GM18508 (cell line): ENCODE results near the gene DNER.
"Not testable (repeated sequence)": the region's sequence is repeated elsewhere in the genome, so short reads cannot be mapped to it uniquely, and the experiment has no call there.

Experiments used
- ATAC-seq: cut with Tn5 transposase; IDR thresholded peaks from one replicate; pipeline ENCODE4 v1.9.1; 2021; ENCODE audit warnings: moderate number of reproducible peaks; ENCODE audit not compliant: insufficient read depth, unreplicated experiment

The DNER gene

DNA sequence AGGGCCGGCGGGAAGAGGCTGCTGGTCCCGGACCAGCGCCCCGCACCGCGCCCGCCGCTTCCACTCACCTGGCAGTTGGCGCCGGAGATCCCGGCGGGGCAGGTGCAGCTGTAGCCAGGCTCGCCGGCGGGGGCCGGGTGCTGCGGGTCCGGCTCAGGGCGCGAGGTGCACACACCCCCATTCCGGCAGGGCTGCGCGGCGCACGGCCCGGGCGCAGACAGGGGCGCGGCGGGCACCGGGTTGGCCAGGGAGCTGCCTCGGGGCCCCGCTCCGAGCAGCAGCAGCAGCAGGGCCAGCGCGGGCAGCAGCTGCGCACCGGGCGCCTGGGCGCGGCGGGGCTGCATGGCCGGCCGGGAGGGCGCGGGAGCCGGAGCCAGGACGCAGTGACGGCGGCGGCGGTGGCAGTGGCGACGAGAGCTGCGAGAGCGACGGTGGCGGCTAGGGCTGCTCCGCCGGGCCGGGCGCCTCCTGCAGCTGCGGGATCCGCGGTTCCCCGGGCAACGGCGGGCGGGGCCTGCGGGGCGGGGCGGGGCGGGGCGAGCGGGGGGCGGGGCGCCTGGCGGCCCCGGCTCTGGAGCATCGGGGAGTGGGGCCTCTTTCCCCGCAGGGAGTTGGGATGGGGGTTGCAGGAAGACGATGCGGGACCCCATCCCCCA is at the start of gene DNER:
DNER (minus strand) TSS at position 476 of the 656 bp plus-strand sequence; CDS start at position 344, 132 bp downstream.
- ATAC-seq, result no peak

GRCh38 chr2:229761663-229762062 is 47.3 kb upstream of the DNER start:
- no peak for ATAC-seq

GRCh38 chr2:229757462-229757861 is 43.1 kb upstream of the DNER start:
- ATAC-seq, result not testable (repeated sequence)

- no peak for ATAC-seq
Observed at GRCh38 chr2:229752970-229753729, 38.8 kb upstream of the DNER start.

DNA sequence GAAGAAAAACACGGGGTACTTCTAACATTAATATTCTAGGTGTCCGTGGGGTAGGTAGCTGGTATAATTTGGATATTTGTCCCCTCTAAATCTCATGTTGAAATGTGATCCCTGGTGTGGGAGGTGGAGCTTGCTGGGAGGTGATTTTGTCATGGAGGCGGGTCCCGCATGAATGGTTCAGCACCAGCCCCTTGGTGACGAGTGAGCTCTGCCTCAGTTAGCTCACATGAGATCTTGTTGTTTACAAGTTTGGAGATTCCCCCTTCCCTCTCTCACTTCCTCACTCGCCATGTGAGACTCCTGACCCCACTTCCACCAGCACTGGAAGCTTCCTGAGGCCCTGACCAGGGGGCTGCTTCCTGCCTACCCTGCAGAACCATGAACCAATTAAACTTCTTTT is 35.4 kb upstream of the DNER start:
- ATAC-seq, result no peak

- ATAC-seq, result no peak
Observed at GRCh38 chr2:229748950-229749349, 34.6 kb upstream of the DNER start.

DNA sequence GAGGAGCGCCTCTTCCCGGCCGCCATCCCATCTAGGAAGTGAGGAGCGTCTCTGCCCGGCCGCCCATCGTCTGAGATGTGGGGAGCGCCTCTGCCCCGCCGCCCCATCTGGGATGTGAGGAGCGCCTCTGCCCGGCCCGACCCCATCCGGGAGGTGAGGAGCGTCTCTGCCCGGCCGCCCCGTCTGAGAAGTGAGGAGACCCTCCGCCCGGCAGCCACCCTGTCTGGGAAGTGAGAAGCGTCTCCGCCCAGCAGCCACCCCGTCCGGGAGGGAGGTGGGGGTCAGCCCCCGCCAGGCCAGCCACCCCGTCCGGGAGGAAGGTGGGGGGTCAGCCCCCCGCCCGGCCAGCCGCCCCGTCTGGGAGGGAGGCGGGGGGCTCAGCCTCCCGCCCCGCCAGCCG is 28.3 kb upstream of the DNER start:
- ATAC-seq, result not testable (repeated sequence)

DNA sequence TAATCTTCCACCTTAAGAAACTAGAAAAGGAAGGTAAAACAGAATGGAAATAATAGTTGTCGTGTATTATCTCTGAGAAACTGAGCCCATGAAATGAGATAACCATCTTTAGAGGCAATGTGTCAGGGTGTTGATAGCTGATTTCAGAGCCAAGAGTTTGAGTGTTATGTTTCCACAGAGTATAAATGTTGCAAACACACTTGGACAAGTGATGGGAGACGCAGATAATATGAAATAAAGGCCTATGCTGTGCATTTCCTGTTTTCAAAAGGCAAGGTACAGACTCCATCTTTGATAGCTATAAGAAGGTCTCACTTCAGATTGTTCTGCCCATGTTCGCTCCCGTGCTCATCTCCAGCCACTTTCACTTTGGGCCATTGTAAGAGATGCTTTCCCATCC is 25.9 kb upstream of the DNER start:
- no peak for ATAC-seq

GRCh38 chr2:229738024-229738625 is 23.8 kb upstream of the DNER start:
- no peak for ATAC-seq

DNA sequence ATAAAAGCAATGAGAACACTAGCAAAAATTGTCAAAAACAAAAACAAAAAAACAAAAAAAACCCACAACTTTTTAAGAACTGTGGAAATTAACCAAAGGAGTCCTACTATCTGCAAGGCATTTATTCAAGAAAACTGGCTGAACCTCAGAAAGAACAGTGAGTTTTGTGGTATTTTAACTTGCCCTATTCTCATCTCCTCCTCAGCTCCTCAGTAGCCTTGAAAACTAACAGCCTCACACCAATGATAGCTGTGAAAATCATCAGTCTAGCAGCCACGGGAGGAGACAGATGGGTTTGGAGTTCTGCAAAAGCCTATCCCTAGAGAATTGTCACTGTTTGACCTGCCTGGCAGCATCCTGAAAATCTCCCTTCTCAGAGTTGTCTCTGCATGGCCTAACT is 20.1 kb upstream of the DNER start:
- ATAC-seq, result no peak

DNA sequence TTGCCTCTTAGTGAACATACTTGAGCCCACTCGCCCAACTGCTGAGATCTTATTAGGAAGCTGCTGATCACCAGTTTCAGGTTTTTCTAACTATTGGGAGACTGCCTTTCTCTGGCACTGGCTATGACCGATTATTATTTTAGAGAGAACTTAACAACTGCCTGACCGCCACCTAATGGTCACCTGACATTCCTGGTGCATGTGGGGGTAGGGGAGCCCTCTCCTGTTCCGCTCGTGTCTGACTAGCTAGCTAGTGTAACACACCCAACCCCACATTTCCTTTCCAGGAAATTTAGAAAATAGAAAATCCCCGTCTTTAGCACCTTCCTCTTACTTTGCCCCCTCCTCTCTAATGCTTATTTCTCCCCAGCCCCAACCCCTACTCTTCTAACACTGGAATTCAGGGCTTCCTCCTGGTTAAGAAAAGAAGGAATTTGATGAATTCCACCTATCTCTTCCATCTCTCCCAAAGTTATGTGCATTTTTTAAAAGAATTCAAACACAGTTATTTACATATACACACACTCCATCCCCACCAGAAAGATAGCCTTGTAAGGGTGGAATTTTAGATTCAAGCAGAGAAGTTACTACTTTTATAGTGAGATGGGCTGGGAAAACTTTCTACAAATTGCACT is 19.4 kb upstream of the DNER start:
- ATAC-seq, result no peak

DNA sequence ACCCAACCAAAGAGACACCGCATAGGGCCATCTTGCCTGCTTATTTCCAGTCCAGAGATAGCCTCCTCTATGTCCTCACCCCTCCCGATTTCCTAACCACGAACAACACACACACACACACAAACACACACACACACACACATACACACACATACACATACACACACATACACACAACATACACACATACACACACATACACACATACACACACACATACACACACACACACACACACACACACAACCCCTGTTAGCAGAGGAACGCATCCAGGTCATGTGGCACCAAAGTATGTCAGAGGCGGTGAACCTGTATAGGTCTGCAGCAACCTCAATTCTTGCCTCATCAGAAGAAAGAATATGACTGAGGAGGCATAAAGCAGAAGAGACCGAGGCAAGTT is 18.5 kb upstream of the DNER start:
- no peak for ATAC-seq

DNA sequence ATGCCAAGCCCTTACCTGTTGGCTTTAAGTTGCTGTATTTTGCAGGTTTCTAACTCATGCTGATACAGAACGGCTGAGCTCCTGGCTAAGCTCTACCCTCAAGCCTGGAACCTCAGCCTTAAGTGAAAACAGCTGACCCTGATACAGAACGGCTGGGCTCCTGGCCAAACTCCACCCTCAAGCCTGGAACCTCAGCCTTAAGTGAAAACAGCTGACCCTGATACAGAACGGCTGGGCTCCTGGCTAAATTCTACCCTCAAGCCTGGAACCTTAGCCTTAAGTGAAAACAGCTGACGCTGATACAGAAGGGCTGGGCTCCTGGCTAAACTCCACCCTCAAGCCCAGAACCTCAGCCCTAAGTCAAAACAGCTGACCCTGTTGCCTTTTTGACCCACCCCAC is 17.6 kb upstream of the DNER start:
- ATAC-seq, result no peak

DNA sequence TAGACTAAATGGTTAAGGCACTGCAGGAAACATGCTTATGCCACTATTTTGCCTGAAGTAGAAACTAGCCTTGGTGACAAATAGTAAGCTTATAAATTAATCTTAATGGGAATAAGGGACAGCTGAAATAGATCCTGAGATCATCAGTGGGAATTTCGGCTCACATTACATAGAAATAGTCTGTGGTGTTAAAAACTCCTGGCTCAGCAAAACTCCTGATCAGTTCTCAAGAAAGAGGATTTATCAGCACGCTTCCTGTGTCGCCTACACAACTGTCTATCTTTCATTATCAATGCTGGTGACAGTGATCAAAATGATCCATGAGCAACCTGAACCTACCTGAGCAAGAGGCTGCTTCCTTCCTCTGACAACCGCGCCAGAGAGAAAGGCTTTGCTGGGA is 17.0 kb upstream of the DNER start:
- ATAC-seq, result no peak

GRCh38 chr2:229728370-229728769 is 14.0 kb upstream of the DNER start:
- no peak for ATAC-seq

DNA sequence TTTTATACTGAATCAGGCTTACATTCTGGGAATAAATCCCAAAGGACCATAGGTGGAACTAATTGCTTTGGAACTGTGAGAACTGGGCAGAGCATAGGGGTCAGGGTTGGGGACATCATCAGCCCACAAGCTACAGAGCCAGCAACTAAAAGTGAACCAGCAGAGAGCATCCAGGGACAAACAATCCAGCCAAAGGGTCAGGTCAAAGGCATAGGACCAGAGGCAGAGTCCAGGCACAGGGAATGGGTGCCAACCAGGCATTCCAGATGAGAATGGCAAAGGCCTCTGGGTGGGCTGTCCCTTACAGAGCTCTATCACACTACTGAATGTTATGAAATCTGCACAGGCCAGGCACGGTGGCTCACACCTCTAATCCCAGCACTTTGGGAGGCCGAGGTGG is 12.3 kb upstream of the DNER start:
- ATAC-seq, result no peak

GRCh38 chr2:229725716-229726574 is 11.6 kb upstream of the DNER start:
- no peak for ATAC-seq

- not testable (repeated sequence) for ATAC-seq
Observed at GRCh38 chr2:229723192-229723591, 8.8 kb upstream of the DNER start.

DNA sequence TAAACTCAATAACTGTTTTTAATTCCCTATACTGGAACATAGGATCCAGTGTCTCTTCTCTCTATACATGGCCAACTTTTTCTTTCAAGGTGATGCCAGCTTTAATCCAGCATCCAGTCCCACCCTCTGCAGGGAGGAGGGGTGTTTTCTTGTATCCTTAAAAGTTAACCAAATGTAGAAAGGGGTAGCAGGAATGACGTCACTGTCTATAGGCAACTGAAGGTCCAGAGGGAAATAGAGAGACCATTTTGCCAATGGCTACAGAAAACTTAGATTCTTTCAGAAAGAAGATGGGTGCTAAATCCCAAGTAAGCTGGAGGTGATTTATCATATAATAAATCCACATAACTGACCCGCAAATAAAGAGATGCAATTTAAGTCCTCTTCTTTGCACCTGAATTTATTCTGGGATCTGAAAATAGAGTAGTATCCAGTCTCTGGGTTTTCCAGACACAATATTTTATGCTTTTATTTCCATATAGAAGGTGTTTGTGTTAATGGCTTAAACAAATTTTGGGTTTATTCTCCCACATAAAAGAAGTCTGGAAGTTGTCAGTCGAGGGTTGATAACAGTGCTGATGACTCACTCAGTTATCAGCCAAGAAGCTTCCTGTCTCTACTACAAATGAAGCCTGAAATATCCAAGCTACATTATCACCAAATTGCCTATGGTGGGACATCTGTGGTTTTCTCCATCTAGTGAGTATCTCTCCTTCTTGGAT is 5.7 kb upstream of the DNER start:
- no peak for ATAC-seq

DNA sequence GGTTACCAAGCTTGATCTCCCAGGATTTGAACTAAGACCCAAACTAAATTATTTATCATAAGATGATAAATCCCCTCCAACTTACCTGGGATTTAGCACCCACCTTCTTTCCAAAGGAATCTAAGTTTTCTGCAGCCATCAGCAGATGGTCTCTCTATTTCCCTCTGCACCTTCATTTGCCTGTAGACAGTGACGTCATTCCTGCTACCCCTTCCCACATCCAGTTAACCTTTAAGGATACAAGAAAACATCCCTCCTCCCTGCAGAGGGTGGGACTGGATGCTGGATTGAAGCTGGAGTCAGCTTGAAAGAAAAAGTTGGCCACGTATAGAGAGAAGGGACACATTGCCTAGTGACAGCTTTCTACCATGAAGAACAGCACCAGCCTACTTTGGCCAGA is 3.7 kb upstream of the DNER start:
- no peak for ATAC-seq
